IMR-90 (cell line): ENCODE results near the gene PLCB4. TPM values are rescaled to one million over a fixed set of nuclear protein-coding genes. Genes with fewer than 3 reads are reported as not detected.

Experiments used
- ATAC-seq: fragments of 200-7000 bp; cut with Tn5 transposase; 2 replicates; pipeline ENCODE4 v1.9.1; 2020; ENCODE audit warnings: low read depth, mild to moderate bottlenecking, moderate library complexity
- BruUV-seq: library from RNA; stranded (reverse); fragments of 400-500 nt; replicated peaks from 2 replicates; lab custom pipeline; 2021; lab: Mats Ljungman, UMichigan
- CTCF ChIA-PET: fragments of 300-600 bp; formaldehyde crosslinking; extraction: SDS; loops from one replicate; lab custom pipeline; 2021; ENCODE audit warnings: antibody characterized with exemption; lab: Yijun Ruan, JAX
- POLR2A ChIA-PET: fragments of 300-600 bp; sonication (Branson Sonifier 250); formaldehyde crosslinking; loops from one replicate; lab custom pipeline; 2022; ENCODE audit warnings: antibody characterized with exemption; ENCODE audit not compliant: unreplicated experiment; lab: Charles Lee
- DNase-seq: peaks from one replicate; pipeline ENCODE4 v3.0.0; 2013
- H2AFZ ChIP-seq: replicated peaks from 2 replicates; pipeline ENCODE3; 2013; ENCODE audit warnings: low read length, mild to moderate bottlenecking; ENCODE audit not compliant: poor library complexity
- H2AK5ac ChIP-seq: 2 replicates; pipeline ENCODE4 v1.6.1; 2013; ENCODE audit warnings: low read depth, low read length, inconsistent platforms
- H2AK9ac ChIP-seq: replicated peaks from 2 replicates; pipeline ENCODE3; 2013; ENCODE audit warnings: mild to moderate bottlenecking, low read depth, low read length, moderate library complexity; ENCODE audit not compliant: poor library complexity
- H2BK120ac ChIP-seq: 2 replicates; pipeline ENCODE4 v1.6.1; 2013; ENCODE audit warnings: low read depth, low read length, inconsistent platforms
- H2BK15ac ChIP-seq: 3 replicates; pipeline ENCODE4 v1.6.1; 2013; ENCODE audit warnings: low read depth, low read length, inconsistent platforms
- H2BK20ac ChIP-seq: 2 replicates; pipeline ENCODE4 v1.6.1; 2013; ENCODE audit warnings: low read depth, mild to moderate bottlenecking, inconsistent platforms, low read length, moderate library complexity
- H2BK5ac ChIP-seq: 2 replicates; pipeline ENCODE4 v1.6.1; 2013; ENCODE audit warnings: mild to moderate bottlenecking, low read depth, low read length, inconsistent platforms; ENCODE audit not compliant: poor library complexity, severe bottlenecking
- H3K14ac ChIP-seq: replicated peaks from 2 replicates; pipeline ENCODE4 v1.6.1; 2013; ENCODE audit warnings: low read depth, low read length, inconsistent platforms
- H3K18ac ChIP-seq: 2 replicates; pipeline ENCODE4 v1.6.1; 2013; ENCODE audit warnings: low read depth, low read length, control low read depth
- H3K23ac ChIP-seq: 2 replicates; pipeline ENCODE4 v1.6.1; 2013; ENCODE audit warnings: low read depth, low read length, inconsistent platforms
- H3K27ac ChIP-seq: 2 replicates; pipeline ENCODE4 v1.5.1; 2013; ENCODE audit warnings: mild to moderate bottlenecking, control low read depth, low read length; ENCODE audit not compliant: insufficient read depth
- H3K27me3 ChIP-seq: 2 replicates; pipeline ENCODE4 v1.6.1; 2013; ENCODE audit warnings: low read length; ENCODE audit not compliant: control insufficient read depth, insufficient read depth
- H3K36me3 ChIP-seq: 2 replicates; pipeline ENCODE4 v1.6.1; 2013; ENCODE audit warnings: low read length, mixed read lengths; ENCODE audit not compliant: control insufficient read depth, insufficient read depth
- H3K4ac ChIP-seq: 2 replicates; pipeline ENCODE4 v1.6.1; 2013; ENCODE audit warnings: low read depth, low read length, inconsistent platforms
- H3K4me1 ChIP-seq: 2 replicates; pipeline ENCODE4 v1.6.1; 2013; ENCODE audit warnings: low read length, mixed read lengths; ENCODE audit not compliant: control insufficient read depth, insufficient read depth
- H3K4me2 ChIP-seq: 2 replicates; pipeline ENCODE4 v1.6.1; 2013; ENCODE audit warnings: low read depth, mild to moderate bottlenecking, control low read depth, low read length, moderate library complexity
- H3K4me3 ChIP-seq: 2 replicates; pipeline ENCODE4 v1.5.1; 2013; ENCODE audit warnings: low read depth, mild to moderate bottlenecking, control low read depth, low read length, moderate library complexity; ENCODE audit not compliant: insufficient read depth
- H3K56ac ChIP-seq: 2 replicates; pipeline ENCODE4 v1.6.1; 2013; ENCODE audit warnings: low read length, inconsistent platforms; ENCODE audit not compliant: insufficient read depth; ENCODE audit errors: extremely low read depth
- H3K79me1 ChIP-seq, 2 experiments: 2 replicates each; pipeline ENCODE4 v1.6.1; 2013; ENCODE audit warnings: low read length in 2 of 2, inconsistent platforms in 1 of 2, low read depth in 1 of 2
- H3K9ac ChIP-seq: 2 replicates; pipeline ENCODE4 v1.6.1; 2013; ENCODE audit warnings: low read depth, low read length, control low read depth
- H3K9me1 ChIP-seq: 2 replicates; pipeline ENCODE4 v1.6.1; 2013; ENCODE audit warnings: low read length, inconsistent platforms; ENCODE audit not compliant: insufficient read depth
- H3K9me3 ChIP-seq: 2 replicates; pipeline ENCODE4 v1.6.1; 2013; ENCODE audit warnings: low read length; ENCODE audit not compliant: control insufficient read depth, insufficient read depth
- H4K20me1 ChIP-seq: 2 replicates; pipeline ENCODE4 v1.6.1; 2013; ENCODE audit warnings: low read length, inconsistent platforms; ENCODE audit not compliant: insufficient read depth
- H4K5ac ChIP-seq: 2 replicates; pipeline ENCODE4 v1.6.1; 2013; ENCODE audit warnings: mild to moderate bottlenecking, low read depth, low read length, control low read depth
- H4K8ac ChIP-seq, 2 experiments: 2 replicates each; pipeline ENCODE4 v1.6.1; 2013; ENCODE audit warnings: low read depth in 2 of 2, low read length in 2 of 2, control low read depth in 1 of 2, inconsistent platforms in 1 of 2
- H4K91ac ChIP-seq: 2 replicates; pipeline ENCODE4 v1.6.1; 2013; ENCODE audit warnings: low read depth, low read length, inconsistent platforms; ENCODE audit not compliant: insufficient read depth
- BHLHE40 ChIP-seq: fragments of 150-350 bp; IDR thresholded peaks from 2 replicates; pipeline ENCODE4 v1.6.1; 2016; ENCODE audit warnings: mild to moderate bottlenecking, low read depth, low read length
- CEBPB ChIP-seq: IDR thresholded peaks from 2 replicates; pipeline ENCODE4 v1.6.1; 2012; ENCODE audit warnings: low read depth, low read length, improper control_type of control experiment
- CHD1 ChIP-seq: IDR thresholded peaks from 2 replicates; pipeline ENCODE4 v1.6.1; 2012; ENCODE audit warnings: low read depth, low read length, improper control_type of control experiment
- FOS ChIP-seq: fragments of 150-350 bp; IDR thresholded peaks from 2 replicates; pipeline ENCODE4 v1.6.1; 2016; ENCODE audit warnings: low read depth, low read length
- MAFK ChIP-seq: IDR thresholded peaks from 2 replicates; pipeline ENCODE4 v1.6.1; 2012; ENCODE audit warnings: low read depth, low read length, improper control_type of control experiment
- MAZ ChIP-seq: IDR thresholded peaks from 2 replicates; pipeline ENCODE4 v1.6.1; 2012; ENCODE audit warnings: low read depth, mild to moderate bottlenecking, low read length, improper control_type of control experiment, moderate library complexity, borderline replicate concordance
- MXI1 ChIP-seq: IDR thresholded peaks from 2 replicates; pipeline ENCODE4 v1.6.1; 2012; ENCODE audit warnings: low read depth, mild to moderate bottlenecking, low read length, moderate library complexity, borderline replicate concordance
- NFE2L2 ChIP-seq: fragments of 150-350 bp; IDR thresholded peaks from 2 replicates; pipeline ENCODE4 v1.6.1; 2016; ENCODE audit warnings: low read depth, mild to moderate bottlenecking, low read length
- POLR2A ChIP-seq: IDR thresholded peaks from 2 replicates; pipeline ENCODE4 v1.6.1; 2012; ENCODE audit warnings: mild to moderate bottlenecking, low read depth, low read length
- RAD21 ChIP-seq: IDR thresholded peaks from 2 replicates; pipeline ENCODE4 v1.6.1; 2012; ENCODE audit warnings: low read length, improper control_type of control experiment
- RCOR1 ChIP-seq: IDR thresholded peaks from 2 replicates; pipeline ENCODE4 v1.6.1; 2012; ENCODE audit warnings: mild to moderate bottlenecking, low read length, improper control_type of control experiment; ENCODE audit not compliant: insufficient replicate concordance
- RFX5 ChIP-seq: IDR thresholded peaks from 2 replicates; pipeline ENCODE4 v1.8.0; 2012; ENCODE audit warnings: low read depth, mild to moderate bottlenecking, low read length, moderate library complexity
- SMC3 ChIP-seq: fragments of 150-350 bp; IDR thresholded peaks from 2 replicates; pipeline ENCODE4 v1.6.1; 2016; ENCODE audit warnings: low read depth, mild to moderate bottlenecking, antibody characterized with exemption, low read length, moderate library complexity
- WGBS, 2 experiments: methylation state at CpG; one replicate each; pipeline versions ENCODE4 v1.1.5 to v1.1.7; 2013; ENCODE audit warnings: missing lambda C conversion rate in 2 of 2; ENCODE audit not compliant: insufficient read length in 1 of 2; ENCODE audit errors: extremely low coverage in 2 of 2; 5-methylcytosine and 5-hydroxymethylcytosine counted together
- dilution Hi-C: fragments of 300-500 bp; cut with HindIII; formaldehyde crosslinking; loops from one replicate; pipeline ENCODE4 v1.14.3; 2018; ENCODE audit warnings: low sequenced_read_pairs; ENCODE audit not compliant: unreplicated experiment
- in situ Hi-C: fragments of 300-500 bp; cut with MboI; formaldehyde crosslinking; loops from 3 replicates; pipeline ENCODE4 v1.14.3; 2019; ENCODE audit warnings: low sequenced_read_pairs, inconsistent platforms, mixed read lengths
- intact Hi-C: fragments of 100-400 bp; cut with micrococcal nuclease; formaldehyde crosslinking; loops from 2 replicates; pipeline ENCODE4 v1.10.0; 2022
- polyA plus RNA-seq, 3 experiments: library from polyadenylated mRNA; depleted of rRNA; stranded (reverse); fragments of >200 nt; gene quantifications; 2 replicates each; pipeline ENCODE4 v1.2.3, GENCODE V29; 2012; ENCODE audit warnings: low replicate concordance in 1 of 3
- total RNA-seq: library from RNA; depleted of rRNA; stranded (reverse); fragments of >200 nt; gene quantifications from 2 replicates; pipeline ENCODE4 v1.2.3, GENCODE V29; 2012
- TF ChIP-seq, protein P1 (sequence below): conservative IDR thresholded peaks from 2 replicates; pipeline ENCODE4 v1.5.1; 2012; ENCODE audit warnings: mild to moderate bottlenecking, low read depth, low read length, improper control_type of control experiment
- TF ChIP-seq, protein P2 (sequence below): fragments of 150-350 bp; IDR thresholded peaks from 2 replicates; pipeline ENCODE4 v1.6.1; 2016; ENCODE audit warnings: low read depth, mild to moderate bottlenecking, low read length, moderate library complexity, borderline replicate concordance

The PLCB4 gene
- total and polyA plus RNA-seq, 2 of the 4 experiments (the other 2 are of a cell fraction), result 12.5 to 24.0 TPM

DNA sequence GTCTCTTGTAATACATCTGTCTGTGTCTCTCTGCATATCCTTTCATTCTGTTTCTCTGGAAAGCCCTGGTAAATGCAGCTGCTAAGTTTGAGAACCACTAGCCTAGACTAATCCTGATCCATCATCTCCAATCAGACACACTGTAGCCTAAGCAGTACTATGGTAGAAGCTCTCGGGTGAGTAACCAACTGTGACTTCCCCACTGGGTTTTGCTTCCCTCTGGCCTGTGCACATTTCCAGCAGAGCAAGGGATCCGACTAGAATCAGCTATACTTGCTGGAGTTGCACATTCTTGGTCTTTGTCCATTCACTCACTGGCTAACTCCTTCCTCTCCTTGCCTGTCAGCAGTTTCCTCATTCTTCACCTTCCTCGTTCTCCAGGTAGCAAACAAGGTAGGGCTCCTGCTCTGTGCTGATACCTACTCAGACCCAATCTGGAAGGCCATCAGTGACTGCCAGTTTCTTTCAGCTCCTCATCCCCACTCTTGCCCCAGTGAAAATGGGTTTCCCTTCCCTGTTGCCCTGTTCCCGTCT is 184.2 kb downstream of the PLCB4 start:
- ATAC-seq, result no peak
- Histone ChIP-seq H3K4me3 (no peak overlapping the region), H3K36me3 (no peaks in the 10 kb centered on the region), H2AK5ac (no peak overlapping the region), H3K79me1 (peaks cover 39 to 52% of the 10 kb centered on the region in 2 experiments), H2BK15ac (no peak overlapping the region), H3K27ac (no peak overlapping the region), H3K4me1 (peaks cover 3% of the 10 kb centered on the region; the same call in 1 of the 2 replicates), H3K4me2 (no peak overlapping the region), H4K20me1 (peaks cover 6% of the 10 kb centered on the region; the same call in 1 of the 2 replicates), H4K5ac (peak overlapping the region; percentile 27; the same call in 1 of the 2 replicates), H2AFZ (no peak overlapping the region), H4K91ac (no peak overlapping the region), H3K56ac (no peak overlapping the region), H3K4ac (no peak overlapping the region), H3K9me1 (peaks cover 5% of the 10 kb centered on the region; the same call in 1 of the 2 replicates), H2BK5ac (no peak overlapping the region), H2BK120ac (no peak overlapping the region), H3K27me3 (no peaks in the 10 kb centered on the region), H3K9ac (no peak overlapping the region), H3K23ac (no peak overlapping the region), H2AK9ac (no peak overlapping the region), H3K18ac (no peak overlapping the region), H4K8ac (no peak overlapping the region), H3K14ac (no peak overlapping the region), H2BK20ac (no peak overlapping the region), H3K9me3 (no peaks in the 10 kb centered on the region)
- intact Hi-C loops, result no loop called here
- CTCF ChIA-PET, result interaction anchor here (0.6 kb wide), 1 partner anchor 154 kb away, joined by 3 read pairs; no protein-coding TSS in a partner anchor
- POLR2A ChIA-PET, result no interaction called here
- TF ChIP-seq RAD21, result no peak
- no peak for TF ChIP-seq SMC3
- TF ChIP-seq, protein P1, sequence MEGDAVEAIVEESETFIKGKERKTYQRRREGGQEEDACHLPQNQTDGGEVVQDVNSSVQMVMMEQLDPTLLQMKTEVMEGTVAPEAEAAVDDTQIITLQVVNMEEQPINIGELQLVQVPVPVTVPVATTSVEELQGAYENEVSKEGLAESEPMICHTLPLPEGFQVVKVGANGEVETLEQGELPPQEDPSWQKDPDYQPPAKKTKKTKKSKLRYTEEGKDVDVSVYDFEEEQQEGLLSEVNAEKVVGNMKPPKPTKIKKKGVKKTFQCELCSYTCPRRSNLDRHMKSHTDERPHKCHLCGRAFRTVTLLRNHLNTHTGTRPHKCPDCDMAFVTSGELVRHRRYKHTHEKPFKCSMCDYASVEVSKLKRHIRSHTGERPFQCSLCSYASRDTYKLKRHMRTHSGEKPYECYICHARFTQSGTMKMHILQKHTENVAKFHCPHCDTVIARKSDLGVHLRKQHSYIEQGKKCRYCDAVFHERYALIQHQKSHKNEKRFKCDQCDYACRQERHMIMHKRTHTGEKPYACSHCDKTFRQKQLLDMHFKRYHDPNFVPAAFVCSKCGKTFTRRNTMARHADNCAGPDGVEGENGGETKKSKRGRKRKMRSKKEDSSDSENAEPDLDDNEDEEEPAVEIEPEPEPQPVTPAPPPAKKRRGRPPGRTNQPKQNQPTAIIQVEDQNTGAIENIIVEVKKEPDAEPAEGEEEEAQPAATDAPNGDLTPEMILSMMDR, result no peak
- TF ChIP-seq MAZ, result no peak
- TF ChIP-seq FOS, result no peak
- TF ChIP-seq MAFK, result no peak
- no peak for TF ChIP-seq BHLHE40
- TF ChIP-seq CEBPB, result no peak
- TF ChIP-seq CHD1, result no peak
- TF ChIP-seq, protein P2, sequence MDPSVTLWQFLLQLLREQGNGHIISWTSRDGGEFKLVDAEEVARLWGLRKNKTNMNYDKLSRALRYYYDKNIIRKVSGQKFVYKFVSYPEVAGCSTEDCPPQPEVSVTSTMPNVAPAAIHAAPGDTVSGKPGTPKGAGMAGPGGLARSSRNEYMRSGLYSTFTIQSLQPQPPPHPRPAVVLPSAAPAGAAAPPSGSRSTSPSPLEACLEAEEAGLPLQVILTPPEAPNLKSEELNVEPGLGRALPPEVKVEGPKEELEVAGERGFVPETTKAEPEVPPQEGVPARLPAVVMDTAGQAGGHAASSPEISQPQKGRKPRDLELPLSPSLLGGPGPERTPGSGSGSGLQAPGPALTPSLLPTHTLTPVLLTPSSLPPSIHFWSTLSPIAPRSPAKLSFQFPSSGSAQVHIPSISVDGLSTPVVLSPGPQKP, result no peak
- no peak for TF ChIP-seq RCOR1
- TF ChIP-seq RFX5, result no peak
- TF ChIP-seq POLR2A, result no peak
- no peak for TF ChIP-seq NFE2L2
- no peak for TF ChIP-seq MXI1
- dilution Hi-C loops, result no loop called here
- WGBS, 2 experiments, result 100% methylated on average over 1 of the region's 4 CpGs; no CpG with 5 or more reads in 1 of the 2 experiments
- in situ Hi-C loops, result no loop called here
- DNase-seq, result no peak
- no TSS peak for BruUV-seq
